HEK293 (cell line): Measurements from ENCODE around the gene DIS3L2.

Experiments
- CTCF ChIA-PET: fragments of 350-600 bp; formaldehyde crosslinking; extraction: SDS; loops from one replicate; lab custom pipeline; 2021; ENCODE audit warnings: antibody characterized with exemption; lab: Yijun Ruan, JAX
- POLR2A ChIA-PET: fragments of 300-600 bp; formaldehyde crosslinking; extraction: SDS; loops from one replicate; lab custom pipeline; 2020; ENCODE audit warnings: antibody characterized with exemption, inconsistent platforms; lab: Yijun Ruan, JAX
- H3K27ac ChIP-seq: fragments of 200-500 bp; sonication (Bioruptor generic); 2 replicates; pipeline ENCODE4 v1.5.1; 2014; ENCODE audit warnings: low read depth, low read length, control low read depth, inconsistent platforms; ENCODE audit errors: extremely low read depth
- H3K36me3 ChIP-seq, 2 experiments: fragments of 200-500 bp in 1 of 2; sonication (Bioruptor generic) in 1 of 2; 1 replicate in 1 of 2; 2 replicates in 1 of 2; pipeline ENCODE4 v1.5.1; 2014 to 2017; ENCODE audit warnings: inconsistent platforms in 2 of 2, low read length in 2 of 2; ENCODE audit not compliant: control insufficient read depth in 2 of 2, insufficient read depth in 1 of 2
- H3K4me1 ChIP-seq: fragments of 200-500 bp; sonication (Bioruptor generic); 2 replicates; pipeline ENCODE4 v1.5.1; 2014; ENCODE audit warnings: mild to moderate bottlenecking, low read length, inconsistent platforms; ENCODE audit not compliant: control insufficient read depth, insufficient read depth
- H3K4me3 ChIP-seq: 2 replicates; pipeline ENCODE4 v1.5.1; 2011; ENCODE audit warnings: low read depth, mild to moderate bottlenecking, control low read depth, low read length, moderate library complexity
- H3K9me3 ChIP-seq: fragments of 200-500 bp; sonication (Bioruptor generic); 2 replicates; pipeline ENCODE4 v1.5.1; 2014; ENCODE audit warnings: low read depth, low read length, inconsistent platforms; ENCODE audit not compliant: control insufficient read depth, insufficient read depth
- HOXC10 ChIP-seq: sonication (generic); formaldehyde crosslinking; IDR thresholded peaks from 2 replicates; pipeline ENCODE4 v1.8.1; 2023; ENCODE audit warnings: mild to moderate bottlenecking, missing genetic modification reagents
- KLF7 ChIP-seq: fragments of 450-650 bp; formaldehyde crosslinking; IDR thresholded peaks from 2 replicates; pipeline ENCODE4 v1.5.1; 2016; ENCODE audit warnings: missing biosample characterization, missing genetic modification characterization, borderline replicate concordance
- OSR2 ChIP-seq: fragments of 450-650 bp; formaldehyde crosslinking; IDR thresholded peaks from 2 replicates; pipeline ENCODE4 v1.5.1; 2016; ENCODE audit warnings: missing biosample characterization, missing genetic modification characterization
- ZBTB20 ChIP-seq: fragments of 450-650 bp; formaldehyde crosslinking; IDR thresholded peaks from 2 replicates; pipeline ENCODE4 v1.5.1; 2016; ENCODE audit warnings: missing biosample characterization, missing genetic modification characterization
- ZNF132 ChIP-seq: fragments of 450-650 bp; formaldehyde crosslinking; IDR thresholded peaks from 2 replicates; pipeline ENCODE4 v1.5.1; 2017; ENCODE audit warnings: missing biosample characterization, missing genetic modification characterization, borderline replicate concordance
- ZNF138 ChIP-seq: fragments of 450-650 bp; formaldehyde crosslinking; IDR thresholded peaks from 2 replicates; pipeline ENCODE4 v1.5.1; 2016; ENCODE audit warnings: missing biosample characterization, missing genetic modification characterization, borderline replicate concordance
- ZNF140 ChIP-seq: fragments of 450-650 bp; formaldehyde crosslinking; IDR thresholded peaks from 2 replicates; pipeline ENCODE4 v1.5.1; 2016; ENCODE audit warnings: missing biosample characterization, missing genetic modification characterization
- ZNF169 ChIP-seq: fragments of 450-650 bp; formaldehyde crosslinking; IDR thresholded peaks from 2 replicates; pipeline ENCODE4 v1.5.1; 2016; ENCODE audit warnings: missing biosample characterization, missing genetic modification characterization
- ZNF23 ChIP-seq: fragments of 450-650 bp; formaldehyde crosslinking; IDR thresholded peaks from 2 replicates; pipeline ENCODE4 v1.5.1; 2016; ENCODE audit warnings: missing biosample characterization, missing genetic modification characterization, borderline replicate concordance
- ZNF302 ChIP-seq: fragments of 450-650 bp; formaldehyde crosslinking; IDR thresholded peaks from 2 replicates; pipeline ENCODE4 v1.5.1; 2016; ENCODE audit warnings: missing biosample characterization, missing genetic modification characterization, low read depth
- ZNF473 ChIP-seq: fragments of 450-650 bp; formaldehyde crosslinking; IDR thresholded peaks from 2 replicates; pipeline ENCODE4 v1.5.1; 2017; ENCODE audit warnings: missing biosample characterization, missing genetic modification characterization
- ZNF549 ChIP-seq: fragments of 450-650 bp; IDR thresholded peaks from 2 replicates; pipeline ENCODE4 v1.5.1; 2018; ENCODE audit warnings: missing biosample characterization, missing genetic modification characterization, mild to moderate bottlenecking, inconsistent platforms, moderate library complexity
- ZNF610 ChIP-seq: fragments of 450-650 bp; formaldehyde crosslinking; IDR thresholded peaks from 2 replicates; pipeline ENCODE4 v1.5.1; 2016; ENCODE audit warnings: missing biosample characterization, missing genetic modification characterization, borderline replicate concordance
- ZNF626 ChIP-seq: fragments of 450-650 bp; sonication (Bioruptor Pico); formaldehyde crosslinking; IDR thresholded peaks from 2 replicates; pipeline ENCODE4 v1.5.1; 2018; ENCODE audit warnings: missing biosample characterization, missing genetic modification characterization, inconsistent platforms
- ZNF654 ChIP-seq: fragments of 450-650 bp; formaldehyde crosslinking; IDR thresholded peaks from 2 replicates; pipeline ENCODE4 v1.5.1; 2016; ENCODE audit warnings: low read depth, missing biosample characterization, missing genetic modification characterization
- ZNF677 ChIP-seq: fragments of 450-650 bp; IDR thresholded peaks from 2 replicates; pipeline ENCODE4 v1.5.0; 2018; ENCODE audit warnings: missing biosample characterization, mild to moderate bottlenecking, missing genetic modification characterization, moderate library complexity
- ZNF692 ChIP-seq: fragments of 450-650 bp; formaldehyde crosslinking; IDR thresholded peaks from 2 replicates; pipeline ENCODE4 v1.5.1; 2016; ENCODE audit warnings: missing biosample characterization, missing genetic modification characterization
- ZNF747 ChIP-seq: fragments of 450-650 bp; formaldehyde crosslinking; IDR thresholded peaks from 2 replicates; pipeline ENCODE4 v1.5.1; 2016; ENCODE audit warnings: missing biosample characterization, missing genetic modification characterization
- ZNF76 ChIP-seq: fragments of 450-650 bp; formaldehyde crosslinking; IDR thresholded peaks from 2 replicates; pipeline ENCODE4; 2016; ENCODE audit warnings: low read depth, missing biosample characterization, missing genetic modification characterization, borderline replicate concordance
- ZSCAN16 ChIP-seq: fragments of 450-650 bp; formaldehyde crosslinking; IDR thresholded peaks from 2 replicates; pipeline ENCODE4 v1.5.1; 2016; ENCODE audit warnings: missing biosample characterization, missing genetic modification characterization
- ZSCAN18 ChIP-seq: fragments of 450-650 bp; formaldehyde crosslinking; IDR thresholded peaks from 2 replicates; pipeline ENCODE4 v1.5.1; 2016; ENCODE audit warnings: missing biosample characterization, missing genetic modification characterization
- ZSCAN23 ChIP-seq: fragments of 450-650 bp; formaldehyde crosslinking; IDR thresholded peaks from 2 replicates; pipeline ENCODE4 v1.5.1; 2016; ENCODE audit warnings: missing biosample characterization, missing genetic modification characterization
- ZSCAN5A ChIP-seq: fragments of 450-650 bp; formaldehyde crosslinking; IDR thresholded peaks from 2 replicates; pipeline ENCODE4 v1.5.1; 2016; ENCODE audit warnings: missing biosample characterization, missing genetic modification characterization

The DIS3L2 gene

GRCh38 chr2:232184346-232184745 is 222.8 kb downstream of the DIS3L2 start (continued):
- TF ChIP-seq OSR2: no peak
- TF ChIP-seq ZNF302: no peak
- no peak for TF ChIP-seq ZNF138
- TF ChIP-seq ZNF473: no peak
- TF ChIP-seq ZBTB20 (tag by site-specific recombination): no peak
- no peak for TF ChIP-seq ZNF626
- no peak for TF ChIP-seq KLF7 (tag by site-specific recombination)
- no peak for TF ChIP-seq ZNF692 (tag by site-specific recombination)
- no peak for TF ChIP-seq ZNF140 (tag by site-specific recombination)
- TF ChIP-seq ZNF23 (tag by site-specific recombination): no peak
- no peak for TF ChIP-seq HOXC10

- no peaks in the 10 kb centered on the region for H3K4me1 ChIP-seq
- H3K27ac ChIP-seq: no peak overlapping the region
- ChIA-PET POLR2A (no interaction called here), CTCF (interaction anchor here (0.6 kb wide), 1 partner anchor 194 kb away, joined by 4 read pairs; no protein-coding TSS in a partner anchor)
- no peaks in the 10 kb centered on the region for H3K36me3 ChIP-seq
- no peaks in the 10 kb centered on the region for H3K9me3 ChIP-seq
- H3K4me3 ChIP-seq: no peak overlapping the region
- TF ChIP-seq ZSCAN5A: no peak
These were observed 229.3 kb downstream of the DIS3L2 start for GRCh38 chr2:232190796-232191195.

GRCh38 chr2:232195487-232195886 is 234.0 kb downstream of the DIS3L2 start:
- no peak overlapping the region for H3K4me3 ChIP-seq
- no peak overlapping the region for H3K27ac ChIP-seq
- no peaks in the 10 kb centered on the region for H3K4me1 ChIP-seq
- TF ChIP-seq ZSCAN16 (tag by site-specific recombination) (no peak), ZNF76 (tag by site-specific recombination) (no peak), ZNF132 (tag by site-specific recombination) (no peak), ZSCAN18 (tag by site-specific recombination) (no peak), ZSCAN23 (no peak), ZNF677 (tag by site-specific recombination) (no peak), ZNF549 (tag by site-specific recombination) (no peak), ZNF610 (tag by site-specific recombination) (no peak), ZSCAN5A (no peak), ZNF654 (tag by site-specific recombination) (no peak), ZNF747 (tag by site-specific recombination) (no peak), ZNF169 (tag by site-specific recombination) (no peak)
- H3K36me3 ChIP-seq: no peaks in the 10 kb centered on the region
- ChIA-PET POLR2A (no interaction called here), CTCF (no interaction called here)
- H3K9me3 ChIP-seq: no peaks in the 10 kb centered on the region
